Right lobe of liver (tissue), 6 donors: ENCODE data around the gene GADL1. TPM values are rescaled to one million over a fixed set of nuclear protein-coding genes. Genes with fewer than 3 reads are reported as not detected.

Experiments used
- ATAC-seq, 4 donors: fragments of 200-7000 bp; cut with Tn5 transposase; one replicate each; pipeline ENCODE4 v1.9.1; 2020; ENCODE audit warnings: mild to moderate bottlenecking in 4 of 4, moderate library complexity in 4 of 4
- DNase-seq, 3 donors: peaks; one replicate each; pipeline ENCODE4 v3.0.0-alpha.2; 2020
- H3K27ac ChIP-seq, 3 donors: fragments of 200-600 bp; one replicate each; pipeline ENCODE4 v1.8.0; 2022
- H3K27me3 ChIP-seq, 2 donors: fragments of 200-600 bp; one replicate each; pipeline ENCODE4 v1.8.0; 2022
- H3K36me3 ChIP-seq, 4 donors: fragments of 200-600 bp; sonication (generic) in 1 of 4; one replicate each; pipeline versions ENCODE4 v1.5.1 to v1.8.0; 2017 to 2022; ENCODE audit warnings: control low read depth in 1 of 4
- H3K4me1 ChIP-seq, 4 donors: fragments of 200-600 bp; sonication (generic) in 1 of 4; one replicate each; pipeline versions ENCODE4 v1.5.1 to v1.8.0; 2017 to 2022; ENCODE audit warnings: control low read depth in 1 of 4
- H3K4me3 ChIP-seq, 3 donors: fragments of 200-600 bp; one replicate each; pipeline ENCODE4 v1.8.0; 2022
- H3K9me3 ChIP-seq, 4 donors: fragments of 200-600 bp; sonication (generic) in 1 of 4; one replicate each; pipeline versions ENCODE4 v1.5.1 to v1.8.0; 2017 to 2022; ENCODE audit warnings: control low read depth in 1 of 4
- CTCF ChIP-seq, 4 donors: fragments of 200-600 bp in 3 of 4; fragments of 450-650 bp in 1 of 4; IDR thresholded peaks; one replicate each; pipeline versions ENCODE4 v1.5.1 to v1.8.0; 2016 to 2022; ENCODE audit warnings: antibody characterized with exemption in 4 of 4, mild to moderate bottlenecking in 2 of 4
- POLR2A ChIP-seq: fragments of 450-650 bp; IDR thresholded peaks from one replicate; pipeline ENCODE4 v1.6.1; 2017; ENCODE audit warnings: antibody characterized with exemption, mild to moderate bottlenecking
- WGBS: methylation state at CpG from one replicate; pipeline ENCODE4 v1.1.6; 2018; ENCODE audit warnings: low coverage, low lambda C conversion rate; ENCODE audit not compliant: insufficient coverage; ENCODE audit errors: missing lambda C conversion rate; 5-methylcytosine and 5-hydroxymethylcytosine counted together
- intact Hi-C, 2 donors: fragments of 100-400 bp; cut with DNase I; formaldehyde crosslinking; loops; one replicate each; pipeline versions ENCODE4 v1.11.2 to v1.14.1; 2022
- total RNA-seq, 6 experiments: library from RNA; depleted of rRNA in 2 of 6; stranded (reverse); fragments of >200 nt in 2 of 6; fragmentation: NEBNext Ultra II Directional in 3 of 6; extraction: Animal tissue kit (Norgen Biotek cat#: 25700) in 3 of 6; gene quantifications; one replicate each; pipeline versions ENCODE4 v1.1.0 to v1.2.4, GENCODE V29; 2016 to 2023
- donor health status: DM: no; HTN: yes; CAD: no.
- donor health status: DM: no; HTN: no; CAD: no.
- donor health status: DM: no; HTN: no; CAD: no.
- donor health status: DM: no; HTN: yes; CAD: no.
- donor health status: DM: no; HTN: yes; CAD: no.

GADL1 gene
- total RNA-seq, 6 experiments from 2014 or later = not detected

DNA sequence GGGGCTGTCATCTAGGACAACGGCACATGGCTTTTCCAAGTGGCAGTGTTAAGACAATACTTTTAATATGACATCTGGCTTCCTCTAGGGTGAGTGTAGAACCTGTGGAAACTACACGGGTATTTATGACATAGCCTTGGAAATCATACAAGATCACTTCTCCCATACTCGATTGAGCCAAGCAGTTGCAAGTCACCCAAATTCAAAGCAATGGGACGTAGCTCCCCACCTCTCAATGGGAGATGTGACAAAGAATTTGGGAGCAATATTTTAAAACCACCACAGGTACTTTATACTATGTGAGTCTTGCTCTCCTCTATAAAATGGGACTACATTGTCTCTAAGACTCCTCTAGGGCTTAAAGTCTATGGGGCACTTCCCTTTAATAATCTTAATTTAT, 194.5 kb downstream of the GADL1 start:
- DNase-seq (no peak), ATAC-seq (no peak)
- intact Hi-C loops = no loop called here
- Histone ChIP-seq H3K4me1 (no peaks in the 10 kb centered on the region), H3K4me3 (no peak overlapping the region), H3K27me3 (no peaks in the 10 kb centered on the region), H3K36me3 (peaks cover 0 to 7% (median 0%) of the 10 kb centered on the region in 4 donors), H3K9me3 (no peaks in the 10 kb centered on the region), H3K27ac (no peak overlapping the region)
- WGBS = 100% methylated on average over 1 of the region's 4 CpGs
- TF ChIP-seq POLR2A = no peak
- no peak for TF ChIP-seq CTCF (IDR thresholded peaks at IDR 0.05)

DNA sequence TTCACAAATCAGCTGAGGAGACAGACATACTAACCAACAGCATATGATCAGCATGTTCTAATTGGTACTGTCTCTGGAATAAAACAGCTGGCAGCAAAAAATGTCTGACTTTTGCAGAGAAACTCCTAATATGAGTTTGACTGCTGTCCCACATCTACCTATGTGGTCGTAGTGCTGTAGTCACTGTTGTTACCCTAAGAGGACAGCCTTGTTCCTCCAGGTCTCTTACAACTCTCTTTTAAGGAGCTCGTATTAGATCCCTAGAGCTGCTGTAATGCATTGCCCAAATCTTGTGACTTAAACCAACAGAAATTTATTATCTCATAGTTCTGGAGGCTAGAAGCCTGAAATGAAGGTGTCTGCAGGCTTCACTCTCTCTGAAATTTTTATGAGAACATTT, 195.9 kb downstream of the GADL1 start:
- Histone ChIP-seq H3K4me3 (no peak overlapping the region), H3K36me3 (peaks cover 0 to 15% (median 2%) of the 10 kb centered on the region in 4 donors), H3K9me3 (no peaks in the 10 kb centered on the region), H3K27me3 (no peaks in the 10 kb centered on the region), H3K4me1 (peaks cover 0 to 4% (median under 1%) of the 10 kb centered on the region in 4 donors), H3K27ac (no peak overlapping the region)
- ATAC-seq (no peak), DNase-seq (no peak)
- intact Hi-C loops = no loop called here
- TF ChIP-seq POLR2A (no peak), CTCF (IDR thresholded peaks at IDR 0.05) (no peak)
- WGBS = 48% methylated on average over 2 of the region's 2 CpGs

DNA sequence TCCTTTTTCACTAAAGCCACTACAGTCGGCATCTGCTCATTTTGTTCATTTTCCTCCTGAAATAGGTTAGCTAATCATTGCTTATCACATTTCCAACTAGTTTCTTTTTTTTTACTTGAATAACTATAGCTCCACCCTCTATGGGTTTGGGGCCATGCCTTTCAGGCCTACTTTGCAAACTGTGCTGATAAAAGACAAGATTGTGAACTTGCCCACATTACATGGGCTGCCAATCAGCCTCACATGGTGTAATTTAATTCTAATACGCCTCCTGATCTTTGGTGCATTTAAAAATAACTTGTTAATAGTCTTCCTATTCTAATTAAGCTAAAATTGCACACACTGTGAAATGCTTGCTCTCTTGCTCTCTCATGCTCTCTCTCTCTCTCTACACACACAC, 197.6 kb downstream of the GADL1 start:
- 71% methylated on average over 2 of the region's 2 CpGs for WGBS
- intact Hi-C loops = no loop called here
- Histone ChIP-seq H3K27ac (no peak overlapping the region), H3K4me3 (no peak overlapping the region), H3K36me3 (peaks cover 0 to 15% (median 2%) of the 10 kb centered on the region in 4 donors), H3K9me3 (no peaks in the 10 kb centered on the region), H3K4me1 (peaks cover 0 to 17% (median 6%) of the 10 kb centered on the region in 4 donors), H3K27me3 (no peaks in the 10 kb centered on the region)
- ATAC-seq (no peak), DNase-seq (no peak)
- TF ChIP-seq POLR2A (no peak), CTCF (IDR thresholded peaks at IDR 0.05) (no peak)

- Histone ChIP-seq H3K9me3 (no peaks in the 10 kb centered on the region), H3K27me3 (no peaks in the 10 kb centered on the region), H3K27ac (no peak overlapping the region), H3K4me1 (peaks cover 0 to 22% (median 6%) of the 10 kb centered on the region in 4 donors), H3K36me3 (peaks cover 0 to 18% (median 2%) of the 10 kb centered on the region in 4 donors), H3K4me3 (no peak overlapping the region)
- intact Hi-C loops = no loop called here
- ATAC-seq (no peak), DNase-seq (no peak)
- TF ChIP-seq POLR2A (no peak), CTCF (IDR thresholded peaks at IDR 0.05) (no peak)
- 51% methylated on average over 3 of the region's 3 CpGs for WGBS
Measured at GRCh38 chr3:30696403-30696819, 198.1 kb downstream of the GADL1 start.
